Endothelial cell of umbilical vein (primary cell): Measurements from ENCODE around the gene TBX1.

ENCODE experiments used
- CTCF ChIP-seq, 2 donors: IDR thresholded peaks; 1 replicate in 1 of 2; 2 replicates in 1 of 2; pipeline ENCODE4 v1.5.1; 2011; ENCODE audit warnings: low read length in 2 of 2, mild to moderate bottlenecking in 2 of 2, moderate library complexity in 2 of 2, control low read depth in 1 of 2, inconsistent platforms in 1 of 2, low read depth in 1 of 2; ENCODE audit not compliant: insufficient read depth in 1 of 2; ENCODE audit errors: extremely low read depth in 1 of 2
- EZH2 ChIP-seq: IDR thresholded peaks from 2 replicates; pipeline ENCODE4 v1.6.1; 2012; ENCODE audit warnings: borderline replicate concordance, low read depth, mild to moderate bottlenecking, moderate library complexity, low read length, inconsistent platforms; ENCODE audit not compliant: severe bottlenecking
- GATA2 ChIP-seq: IDR thresholded peaks from 2 replicates; pipeline ENCODE4 v1.7.0; 2011; ENCODE audit warnings: low read depth, mild to moderate bottlenecking, moderate library complexity, mixed read lengths, low read length; ENCODE audit not compliant: insufficient read length, insufficient read depth
- POLR2A ChIP-seq: IDR thresholded peaks from 2 replicates; pipeline ENCODE4 v1.6.1; 2012; ENCODE audit warnings: low read depth, mild to moderate bottlenecking, control low read depth, low read length

GRCh38 chr22:19737846-19738663 lies 22.5 kb upstream of the TBX1 start:
- TF ChIP-seq CTCF (IDR thresholded peaks at IDR 0.05; ENCODE audit: extremely low read depth in 1 of 2, insufficient read depth in 1 of 2, low read depth in 1 of 2, low read length in 2 of 2) (no peak), GATA2 (no peak), EZH2 (no peak), POLR2A (no peak)
